Hepatocyte (in vitro differentiated cells): ENCODE measurements around the gene STAP2. TPM values are rescaled to one million over a fixed set of nuclear protein-coding genes. Genes with fewer than 3 reads are reported as not detected.

Source experiments
- DNase-seq: peaks from one replicate; pipeline ENCODE4 v3.0.0-alpha.2; 2016; ENCODE audit warnings: low spot score
- H2AFZ ChIP-seq: fragments of 200-600 bp; sonication (generic); 2 replicates; pipeline ENCODE4 v1.6.0; 2016; ENCODE audit warnings: antibody characterized with exemption, mild to moderate bottlenecking
- H3K27ac ChIP-seq: fragments of 200-600 bp; sonication (generic); 2 replicates; pipeline ENCODE4 v1.5.1; 2016; ENCODE audit warnings: mild to moderate bottlenecking
- H3K27me3 ChIP-seq: fragments of 200-600 bp; sonication (generic); 2 replicates; pipeline ENCODE4 v1.6.1; 2016
- H3K36me3 ChIP-seq: fragments of 200-600 bp; sonication (generic); replicated peaks from 2 replicates; pipeline ENCODE4 v1.5.1; 2016; ENCODE audit warnings: low read depth; ENCODE audit not compliant: insufficient read depth
- H3K4me1 ChIP-seq: fragments of 200-600 bp; sonication (generic); 2 replicates; pipeline ENCODE4 v1.5.1; 2016; ENCODE audit warnings: mild to moderate bottlenecking, moderate library complexity; ENCODE audit not compliant: insufficient read depth
- H3K4me2 ChIP-seq: fragments of 200-600 bp; sonication (generic); 2 replicates; pipeline ENCODE4 v1.6.0; 2016
- H3K4me3 ChIP-seq: fragments of 200-600 bp; sonication (generic); 2 replicates; pipeline ENCODE4 v1.5.1; 2016; ENCODE audit warnings: mild to moderate bottlenecking
- H3K79me2 ChIP-seq: fragments of 200-600 bp; sonication (generic); 2 replicates; pipeline ENCODE4 v1.6.0; 2017; ENCODE audit warnings: mild to moderate bottlenecking
- H3K9me2 ChIP-seq: fragments of 200-600 bp; sonication (generic); replicated peaks from 2 replicates; pipeline ENCODE4 v1.6.0; 2017; ENCODE audit warnings: mild to moderate bottlenecking; ENCODE audit not compliant: insufficient read depth
- H3K9me3 ChIP-seq: fragments of 200-600 bp; sonication (generic); 2 replicates; pipeline ENCODE4 v1.5.1; 2016; ENCODE audit warnings: low read depth, mild to moderate bottlenecking
- H4K20me1 ChIP-seq: fragments of 200-600 bp; sonication (generic); 2 replicates; pipeline ENCODE4 v1.6.0; 2016; ENCODE audit warnings: mild to moderate bottlenecking; ENCODE audit not compliant: insufficient read depth, poor library complexity, severe bottlenecking
- EZH2 ChIP-seq: fragments of 200-600 bp; sonication (generic); IDR thresholded peaks from 2 replicates; pipeline ENCODE4 v1.6.1; 2016; ENCODE audit warnings: antibody characterized with exemption, mild to moderate bottlenecking, borderline replicate concordance
- EZH2phosphoT487 ChIP-seq: fragments of 200-600 bp; sonication (generic); IDR thresholded peaks from one replicate; pipeline ENCODE4 v1.6.1; 2018; ENCODE audit warnings: antibody characterized with exemption, mild to moderate bottlenecking, low read depth, moderate library complexity; ENCODE audit not compliant: unreplicated experiment, severe bottlenecking
- WGBS: methylation state at CpG from one replicate; pipeline ENCODE4 v1.1.6; 2016; ENCODE audit warnings: low lambda C conversion rate; ENCODE audit errors: missing lambda C conversion rate; 5-methylcytosine and 5-hydroxymethylcytosine counted together
- polyA plus RNA-seq: library from polyadenylated mRNA; unstranded; fragments of >200 nt; fragmentation: Nextera tagmentation; extraction: Ambion mirVana; gene quantifications from 2 replicates; pipeline ENCODE4 v1.2.1, GENCODE V29; 2016
- total RNA-seq: library from RNA; depleted of rRNA; stranded (reverse); fragments of >200 nt; gene quantifications from 2 replicates; pipeline ENCODE4 v1.2.3, GENCODE V29; 2014
- TF ChIP-seq, protein P1 (sequence below): fragments of 200-600 bp; sonication (generic); IDR thresholded peaks from 2 replicates; pipeline ENCODE4 v1.5.1; 2016; ENCODE audit warnings: antibody characterized with exemption, mild to moderate bottlenecking; ENCODE audit not compliant: poor library complexity

Gene STAP2
- total and polyA plus RNA-seq, 2 experiments from 2014 or later, result 28.1 to 34.4 TPM

DNA sequence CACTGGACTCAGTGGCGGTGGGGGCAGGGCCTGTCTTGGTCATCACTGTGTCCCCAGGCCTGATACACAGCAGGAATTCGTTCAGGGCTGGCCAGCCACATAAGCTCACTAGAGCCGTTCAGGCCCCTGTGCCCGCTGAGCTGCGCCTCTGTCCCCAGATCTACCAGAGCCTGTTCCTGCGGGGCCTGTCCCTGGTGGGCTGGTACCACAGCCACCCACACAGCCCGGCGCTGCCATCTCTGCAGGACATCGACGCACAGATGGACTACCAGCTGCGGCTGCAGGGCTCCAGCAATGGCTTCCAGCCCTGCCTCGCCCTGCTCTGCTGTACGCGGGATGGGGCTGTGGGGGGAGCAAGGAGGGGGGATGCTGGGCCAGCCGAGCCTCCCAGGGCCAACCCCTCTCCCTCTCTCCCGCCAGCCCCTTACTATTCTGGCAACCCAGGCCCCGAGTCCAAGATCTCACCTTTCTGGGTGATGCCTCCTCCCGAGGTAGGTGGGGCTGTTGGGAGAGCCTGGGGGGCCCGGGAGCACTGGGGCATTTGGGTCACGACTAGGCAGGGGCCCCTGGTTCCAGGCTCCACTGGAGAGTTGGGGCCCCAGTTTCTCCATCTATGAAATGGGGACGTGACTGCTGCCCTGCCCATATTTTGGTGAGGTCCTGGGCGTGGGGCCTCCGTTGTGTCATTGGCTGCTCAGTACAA, 18.6 kb upstream of the STAP2 start:
- no peaks in the 10 kb centered on the region for H3K9me3 ChIP-seq
- no peak overlapping the region for H3K4me2 ChIP-seq
- no peaks in the 10 kb centered on the region for H4K20me1 ChIP-seq
- peaks cover 20% of the 10 kb centered on the region for H3K4me1 ChIP-seq
- no peak overlapping the region for H3K4me3 ChIP-seq
- no peaks in the 10 kb centered on the region for H3K27me3 ChIP-seq
- WGBS, result 91% methylated on average over 23 of the region's 23 CpGs
- H3K36me3 ChIP-seq, result no peaks in the 10 kb centered on the region
- H3K27ac ChIP-seq, result no peak overlapping the region
- TF ChIP-seq EZH2phosphoT487 (no peak), EZH2 (no peak)
- TF ChIP-seq, protein P1, sequence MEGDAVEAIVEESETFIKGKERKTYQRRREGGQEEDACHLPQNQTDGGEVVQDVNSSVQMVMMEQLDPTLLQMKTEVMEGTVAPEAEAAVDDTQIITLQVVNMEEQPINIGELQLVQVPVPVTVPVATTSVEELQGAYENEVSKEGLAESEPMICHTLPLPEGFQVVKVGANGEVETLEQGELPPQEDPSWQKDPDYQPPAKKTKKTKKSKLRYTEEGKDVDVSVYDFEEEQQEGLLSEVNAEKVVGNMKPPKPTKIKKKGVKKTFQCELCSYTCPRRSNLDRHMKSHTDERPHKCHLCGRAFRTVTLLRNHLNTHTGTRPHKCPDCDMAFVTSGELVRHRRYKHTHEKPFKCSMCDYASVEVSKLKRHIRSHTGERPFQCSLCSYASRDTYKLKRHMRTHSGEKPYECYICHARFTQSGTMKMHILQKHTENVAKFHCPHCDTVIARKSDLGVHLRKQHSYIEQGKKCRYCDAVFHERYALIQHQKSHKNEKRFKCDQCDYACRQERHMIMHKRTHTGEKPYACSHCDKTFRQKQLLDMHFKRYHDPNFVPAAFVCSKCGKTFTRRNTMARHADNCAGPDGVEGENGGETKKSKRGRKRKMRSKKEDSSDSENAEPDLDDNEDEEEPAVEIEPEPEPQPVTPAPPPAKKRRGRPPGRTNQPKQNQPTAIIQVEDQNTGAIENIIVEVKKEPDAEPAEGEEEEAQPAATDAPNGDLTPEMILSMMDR, result no peak
- DNase-seq, result peak; percentile 4
- no peak overlapping the region for H2AFZ ChIP-seq
- H3K9me2 ChIP-seq, result no peaks in the 10 kb centered on the region
- no peaks in the 10 kb centered on the region for H3K79me2 ChIP-seq

DNA sequence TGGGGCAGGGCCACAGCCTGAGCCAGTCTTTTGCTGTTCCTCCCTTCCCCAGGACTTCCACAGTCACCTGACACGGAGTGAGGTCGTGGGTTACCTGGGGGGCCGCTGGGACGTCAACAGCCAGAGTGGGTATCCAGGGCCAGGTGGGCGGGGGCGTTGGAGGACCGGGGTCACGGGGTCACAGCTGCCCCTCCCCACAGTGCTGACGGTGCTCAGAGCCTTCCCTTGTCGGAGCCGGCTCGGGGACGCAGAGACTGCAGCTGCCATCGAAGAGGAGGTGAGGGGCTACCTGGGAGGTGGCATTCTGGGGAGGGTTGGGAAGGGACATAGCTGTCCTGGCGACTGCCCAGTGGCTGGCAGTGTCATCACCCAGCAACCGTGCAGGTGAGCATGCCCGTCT, 16.3 kb upstream of the STAP2 start:
- Histone ChIP-seq H3K4me2 (no peak overlapping the region), H3K36me3 (no peaks in the 10 kb centered on the region), H3K9me3 (no peaks in the 10 kb centered on the region), H3K27ac (no peak overlapping the region), H3K79me2 (no peaks in the 10 kb centered on the region), H3K27me3 (no peaks in the 10 kb centered on the region), H3K4me1 (peaks cover 1% of the 10 kb centered on the region), H2AFZ (no peak overlapping the region), H3K4me3 (no peak overlapping the region), H3K9me2 (no peaks in the 10 kb centered on the region), H4K20me1 (no peaks in the 10 kb centered on the region)
- TF ChIP-seq EZH2phosphoT487 (no peak), EZH2 (no peak)
- peak; percentile 4 for DNase-seq
- 90% methylated on average over 17 of the region's 17 CpGs for WGBS

DNA sequence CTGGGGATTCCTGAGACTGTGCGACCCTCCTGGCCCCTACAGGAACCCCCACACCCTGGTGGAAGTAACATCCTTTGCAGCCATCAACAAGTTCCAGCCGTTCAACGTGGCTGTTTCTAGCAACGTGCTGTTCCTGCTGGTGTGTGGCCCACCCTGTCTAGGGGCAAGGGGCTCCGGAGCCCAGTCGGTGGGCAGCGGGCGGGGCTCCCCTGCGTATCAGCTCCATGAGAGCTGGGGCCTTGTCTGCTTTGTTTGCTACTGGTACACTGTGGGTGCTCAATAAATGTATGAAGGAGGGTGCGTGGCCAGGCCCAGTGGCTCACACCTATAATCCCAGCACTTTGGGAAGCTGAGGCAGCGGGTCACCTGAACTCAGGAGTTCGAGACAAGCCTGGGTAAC, 15.7 kb upstream of the STAP2 start:
- H3K79me2 ChIP-seq, result no peaks in the 10 kb centered on the region
- no peak overlapping the region for H2AFZ ChIP-seq
- no peaks in the 10 kb centered on the region for H3K9me3 ChIP-seq
- H3K4me2 ChIP-seq, result no peak overlapping the region
- H3K4me1 ChIP-seq, result no peaks in the 10 kb centered on the region
- no peaks in the 10 kb centered on the region for H4K20me1 ChIP-seq
- TF ChIP-seq EZH2 (no peak), EZH2phosphoT487 (no peak)
- TF ChIP-seq, protein P1, result no peak
- WGBS, result 98% methylated on average over 12 of the region's 12 CpGs
- H3K4me3 ChIP-seq, result no peak overlapping the region
- DNase-seq, result no peak
- H3K9me2 ChIP-seq, result no peaks in the 10 kb centered on the region
- H3K27ac ChIP-seq, result no peak overlapping the region
- H3K27me3 ChIP-seq, result no peaks in the 10 kb centered on the region
- no peaks in the 10 kb centered on the region for H3K36me3 ChIP-seq

DNA sequence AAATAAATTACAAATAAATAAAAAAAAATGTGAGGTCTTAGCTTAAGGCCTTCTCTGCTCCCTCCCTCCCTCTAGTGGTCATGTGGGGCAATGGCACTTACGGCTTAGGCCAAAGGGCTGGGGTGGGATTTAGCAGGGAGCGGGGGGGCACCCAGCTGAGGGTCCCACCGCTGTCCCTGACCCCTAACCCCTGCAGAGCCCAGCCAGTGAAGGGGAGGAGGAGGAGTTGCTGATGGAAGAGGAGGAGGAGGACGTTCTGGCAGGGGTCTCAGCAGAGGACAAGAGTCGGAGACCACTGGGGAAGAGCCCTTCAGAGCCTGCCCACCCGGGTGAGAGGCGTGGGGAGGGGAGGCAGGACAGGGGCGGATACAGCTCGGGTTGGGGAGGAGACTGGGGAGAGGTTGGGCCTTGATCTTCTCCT, 14.1 kb upstream of the STAP2 start:
- Histone ChIP-seq H3K36me3 (no peaks in the 10 kb centered on the region), H3K27me3 (no peaks in the 10 kb centered on the region), H4K20me1 (no peaks in the 10 kb centered on the region), H3K9me2 (no peaks in the 10 kb centered on the region), H2AFZ (no peak overlapping the region), H3K4me1 (no peaks in the 10 kb centered on the region), H3K4me2 (no peak overlapping the region), H3K27ac (no peak overlapping the region), H3K4me3 (no peak overlapping the region), H3K9me3 (no peaks in the 10 kb centered on the region), H3K79me2 (no peaks in the 10 kb centered on the region)
- TF ChIP-seq, protein P1, result peak; percentile 94
- no peak for TF ChIP-seq EZH2phosphoT487
- WGBS, result 61% methylated on average over 8 of the region's 9 CpGs
- DNase-seq, result peak; percentile 83
